ENCODE measurements around the gene DYNLT1. TPM values are rescaled to one million over a fixed set of nuclear protein-coding genes. Genes with fewer than 3 reads are reported as not detected.

Gene DYNLT1
- total and polyA plus RNA-seq, 2 of the 13 experiments (the other 11 are each of a cell fraction or from before 2014, with no cell fraction given) = 108 to 171 TPM

- TF ChIP-seq ZBTB40 (IDR thresholded peaks at IDR 0.05) = no peak
- TF ChIP-seq ZBTB40 (CRISPR knock-in tag; IDR thresholded peaks at IDR 0.05) = no peak; the same call in none of the 2 replicates
- TF ChIP-seq ZNF572 (CRISPR knock-in tag; IDR thresholded peaks at IDR 0.05) = 0 out of 2 replicates have a peak, but pooled peaks have one; percentile 73
- no peak for TF ChIP-seq DDIT3 (CRISPR knock-in tag; IDR thresholded peaks at IDR 0.05)
- TF ChIP-seq ZFX (CRISPR knock-in tag; IDR thresholded peaks at IDR 0.05; ENCODE audit: low read depth) = peak; percentile 98
- TF ChIP-seq ZBTB37 (CRISPR knock-in tag; IDR thresholded peaks at IDR 0.05) = no peak
- 0 out of 2 replicates have a peak, but pooled peaks have one; percentile 57 for TF ChIP-seq ZNF740 (CRISPR knock-in tag; IDR thresholded peaks at IDR 0.05)
- peak; percentile 77; the same call in 1 of the 2 replicates for TF ChIP-seq ZNF337 (CRISPR knock-in tag; IDR thresholded peaks at IDR 0.05; ENCODE audit: borderline replicate concordance, low read depth)
- peak; percentile 88; the same call in 1 of the 2 replicates for TF ChIP-seq ZNF563 (CRISPR knock-in tag; IDR thresholded peaks at IDR 0.05)
- no peak; the same call in 1 of the 2 replicates for TF ChIP-seq ZNF362 (CRISPR knock-in tag; IDR thresholded peaks at IDR 0.05; ENCODE audit: borderline replicate concordance)
- peak; percentile 35; the same call in 1 of the 2 replicates for TF ChIP-seq MYNN (CRISPR knock-in tag; IDR thresholded peaks at IDR 0.05; ENCODE audit: low read depth)
- no peak for TF ChIP-seq ZNF570 (CRISPR knock-in tag; IDR thresholded peaks at IDR 0.05; ENCODE audit: borderline replicate concordance)
- no peak for TF ChIP-seq ZNF780A (CRISPR knock-in tag; IDR thresholded peaks at IDR 0.05)
- 0 out of 2 replicates have a peak, but pooled peaks have one; percentile 6 for TF ChIP-seq ADNP (CRISPR knock-in tag; IDR thresholded peaks at IDR 0.05)
- TF ChIP-seq ZNF746 (CRISPR knock-in tag; IDR thresholded peaks at IDR 0.05) = no peak
- TF ChIP-seq KMT2B (CRISPR knock-in tag; IDR thresholded peaks at IDR 0.05) = peak; percentile 82
These were observed at the start of gene DYNLT1 (continued) for GRCh38 chr6:158644231-158645063.
